GM21367 (cell line): Measurements from ENCODE around the gene SLC44A3.

Source experiments
- ATAC-seq: cut with Tn5 transposase; IDR thresholded peaks from one replicate; pipeline ENCODE4 v1.9.1; 2021; ENCODE audit not compliant: unreplicated experiment

SLC44A3 gene

DNA sequence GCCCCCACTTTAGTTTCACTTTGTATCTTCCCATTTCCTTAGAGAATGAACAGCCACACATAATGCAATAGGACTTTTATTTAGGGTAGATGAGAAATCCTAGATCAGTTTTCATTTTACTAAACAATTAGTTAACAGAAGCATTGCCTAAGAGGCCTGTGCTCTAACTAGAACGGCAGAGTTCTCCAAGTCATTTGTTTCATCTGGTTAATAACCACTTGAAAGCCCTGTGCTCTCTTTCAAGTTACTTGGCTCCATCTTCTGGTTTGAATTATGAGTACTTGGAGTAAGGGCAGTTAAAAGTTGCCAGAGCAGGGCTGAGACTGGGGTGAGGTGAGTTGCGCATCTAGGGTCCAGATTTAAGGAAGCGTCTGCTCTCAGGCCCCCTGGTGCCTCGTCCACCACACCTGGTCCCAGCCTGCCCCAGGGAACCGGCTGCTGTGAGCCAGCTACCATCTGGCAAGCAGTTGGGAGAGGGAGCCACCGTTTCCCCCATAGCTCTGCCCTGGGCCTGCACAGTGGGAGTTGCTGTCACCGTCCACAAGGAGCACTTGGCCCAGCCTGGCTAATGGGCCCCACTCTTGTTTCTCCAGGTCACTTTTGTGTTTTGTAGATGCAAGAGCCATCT is 18.1 kb upstream of the SLC44A3 start:
- ATAC-seq = peak; percentile 74

GRCh38 chr1:94803106-94803505 is 17.1 kb upstream of the SLC44A3 start:
- no peak for ATAC-seq

- no peak for ATAC-seq
Measured at GRCh38 chr1:94803517-94804441, 16.4 kb upstream of the SLC44A3 start.

DNA sequence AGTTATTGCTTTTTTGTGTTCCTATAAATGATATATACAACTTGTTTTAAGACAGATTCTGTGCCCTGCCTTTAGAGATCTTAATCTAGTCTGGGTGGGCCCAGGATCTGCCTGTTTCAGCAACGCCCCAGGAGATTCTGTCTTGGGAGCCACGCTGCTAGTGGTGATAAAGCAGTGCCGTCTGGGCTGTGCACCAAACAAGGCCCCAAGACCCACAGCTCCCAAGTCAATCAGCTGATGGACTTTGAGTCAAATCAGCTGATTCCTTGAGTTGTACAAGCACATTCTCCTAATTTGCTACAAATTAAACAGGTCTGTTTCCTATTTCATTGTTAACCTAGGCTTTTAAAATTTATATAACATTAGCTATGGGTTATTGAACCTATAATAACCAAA is 15.7 kb upstream of the SLC44A3 start:
- no peak for ATAC-seq

GRCh38 chr1:94805912-94806311 is 14.2 kb upstream of the SLC44A3 start:
- peak; percentile 68 for ATAC-seq

- ATAC-seq = no peak
Measured at GRCh38 chr1:94806441-94806871, 13.7 kb upstream of the SLC44A3 start.

DNA sequence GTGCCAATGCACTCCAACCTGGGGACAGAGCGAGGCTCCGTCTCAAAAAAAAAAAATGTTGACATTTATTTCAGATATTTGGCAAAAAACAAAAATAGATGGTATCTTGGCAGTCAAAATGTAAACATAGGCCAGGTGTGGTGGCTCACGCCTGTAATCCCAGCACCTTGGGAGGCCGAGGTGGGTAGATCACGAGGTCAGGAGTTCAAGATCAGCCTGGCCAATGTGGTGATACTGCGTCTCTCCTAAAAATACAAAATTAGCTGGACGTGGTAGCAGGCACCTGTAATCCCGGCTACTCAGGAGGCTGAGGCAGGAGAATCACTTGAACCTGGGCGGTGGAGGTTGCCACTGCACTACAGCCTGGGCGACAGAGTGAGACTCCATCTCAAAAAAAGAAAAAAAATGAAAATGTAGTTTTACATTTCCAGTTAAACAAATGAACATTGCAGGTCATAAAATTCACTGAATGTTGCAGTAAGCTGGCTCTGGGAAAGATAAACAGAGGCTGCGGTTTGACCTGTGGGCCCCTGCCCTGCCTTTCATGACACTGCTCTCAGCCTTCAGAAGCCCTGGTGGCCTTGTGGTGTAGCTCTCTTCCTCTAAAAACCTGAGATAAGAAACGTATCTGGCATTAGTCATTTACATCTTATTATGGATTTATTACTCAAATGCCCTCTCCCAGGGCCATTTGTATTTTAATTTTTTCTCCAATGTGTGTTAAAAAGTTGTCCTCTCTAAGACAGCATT is 12.2 kb upstream of the SLC44A3 start:
- no peak for ATAC-seq

DNA sequence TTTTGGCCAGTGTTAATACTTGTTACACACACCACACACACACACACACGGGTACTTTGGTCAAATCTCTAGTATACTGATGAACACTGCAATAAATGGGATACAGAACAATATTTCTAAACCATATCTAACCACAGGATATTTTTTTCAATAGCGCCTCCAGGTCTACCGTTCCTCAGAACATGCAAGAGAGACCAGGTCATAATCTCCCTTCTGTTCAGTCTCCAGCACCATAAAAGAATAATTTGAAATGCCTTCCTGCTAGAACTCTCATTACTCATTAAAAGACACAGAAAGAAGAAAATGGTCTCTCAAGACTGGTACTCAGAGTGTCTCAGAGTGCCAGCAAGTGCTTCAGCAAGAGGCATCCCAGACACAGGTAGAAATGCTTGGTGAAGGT is 11.5 kb upstream of the SLC44A3 start:
- no peak for ATAC-seq

DNA sequence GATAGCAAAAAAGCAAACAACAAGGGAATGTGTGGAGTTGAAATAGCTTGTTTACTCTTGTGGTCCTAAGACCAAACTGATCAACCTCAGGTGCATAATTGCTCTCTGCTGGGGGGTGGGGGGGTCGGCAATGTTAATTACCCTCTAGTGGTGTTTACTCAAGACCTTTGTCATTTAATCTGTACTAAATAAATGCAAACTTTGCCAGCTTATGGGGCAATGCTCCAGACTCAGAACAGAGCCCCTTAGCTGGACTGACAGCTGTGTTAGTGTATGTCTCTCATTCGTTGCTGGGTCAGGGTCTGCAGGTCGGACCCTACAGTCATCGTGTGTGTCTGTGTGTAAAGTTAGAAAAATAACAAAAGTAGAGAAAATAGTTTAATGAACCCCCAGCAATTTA is 7.2 kb upstream of the SLC44A3 start:
- no peak for ATAC-seq

DNA sequence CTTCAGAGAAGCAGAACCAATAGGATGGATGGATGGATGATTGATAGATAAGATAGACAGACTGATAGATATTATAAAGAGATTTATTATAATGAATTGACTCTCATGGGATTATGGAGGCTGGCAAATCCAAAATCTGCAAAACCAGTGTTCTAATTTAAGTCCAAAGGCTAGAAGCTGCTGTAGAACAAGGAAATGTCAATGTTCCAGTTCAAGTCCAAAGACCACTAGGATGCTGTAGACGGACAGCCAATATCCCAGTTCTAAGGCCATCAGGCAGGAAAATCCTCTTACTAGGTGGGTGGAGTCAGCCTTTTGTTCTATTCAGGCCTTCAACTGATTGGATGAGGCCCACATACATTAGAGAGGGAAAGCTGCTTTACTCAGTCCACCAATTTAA is 4.1 kb upstream of the SLC44A3 start:
- ATAC-seq = no peak

DNA sequence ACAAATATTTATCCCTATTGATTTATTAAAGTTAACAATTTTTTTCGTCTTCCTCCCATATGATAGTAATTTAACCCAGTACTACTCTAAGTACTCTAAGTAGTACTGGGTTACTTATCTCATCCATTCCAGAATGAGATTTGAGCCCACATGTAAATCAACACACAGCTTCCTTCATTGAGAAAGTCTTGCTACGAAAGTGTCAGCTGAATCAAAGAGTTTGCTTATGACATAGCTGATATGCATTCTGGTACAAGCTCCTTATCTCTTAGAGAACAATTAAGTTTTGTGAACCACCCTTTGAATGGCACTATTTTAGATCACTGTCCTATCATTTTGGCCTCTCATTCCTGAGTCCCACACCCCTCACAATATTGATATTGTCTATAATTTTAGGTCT is 2.4 kb upstream of the SLC44A3 start:
- no peak for ATAC-seq

DNA sequence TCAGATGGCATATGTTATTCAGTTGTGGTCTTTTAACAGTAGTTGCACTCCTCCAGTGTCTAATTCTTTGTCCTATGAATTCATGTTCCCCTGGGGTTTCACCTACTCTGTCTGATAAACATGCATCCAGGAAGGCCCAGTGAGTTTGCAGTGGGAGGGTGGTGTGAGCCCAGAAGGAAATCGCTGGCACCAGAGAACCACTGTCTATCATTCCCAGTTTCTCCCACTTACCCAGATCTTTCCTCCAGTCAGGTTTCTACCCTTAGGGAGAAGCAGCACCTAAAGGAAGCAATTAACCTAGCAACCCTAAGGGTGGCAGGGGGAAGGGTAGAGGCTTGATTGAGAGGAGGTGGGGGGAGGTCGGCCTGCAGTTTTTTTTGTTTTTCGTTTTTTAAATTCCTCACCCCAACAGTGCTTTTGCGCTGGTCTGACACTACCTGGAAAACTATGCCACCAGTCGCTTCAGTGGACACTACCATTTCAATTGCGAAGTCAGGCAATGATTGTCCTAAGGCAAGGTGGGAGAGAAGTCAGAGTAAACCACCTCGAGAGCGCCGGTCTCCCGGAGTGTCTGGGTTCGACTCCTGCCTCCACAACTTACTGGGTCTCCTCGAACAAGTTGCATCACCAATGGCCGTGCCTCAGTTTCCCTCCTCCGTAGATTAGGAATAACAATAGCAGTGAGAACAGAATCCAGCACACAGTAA is 766 bp upstream of the SLC44A3 start:
- no peak for ATAC-seq

DNA sequence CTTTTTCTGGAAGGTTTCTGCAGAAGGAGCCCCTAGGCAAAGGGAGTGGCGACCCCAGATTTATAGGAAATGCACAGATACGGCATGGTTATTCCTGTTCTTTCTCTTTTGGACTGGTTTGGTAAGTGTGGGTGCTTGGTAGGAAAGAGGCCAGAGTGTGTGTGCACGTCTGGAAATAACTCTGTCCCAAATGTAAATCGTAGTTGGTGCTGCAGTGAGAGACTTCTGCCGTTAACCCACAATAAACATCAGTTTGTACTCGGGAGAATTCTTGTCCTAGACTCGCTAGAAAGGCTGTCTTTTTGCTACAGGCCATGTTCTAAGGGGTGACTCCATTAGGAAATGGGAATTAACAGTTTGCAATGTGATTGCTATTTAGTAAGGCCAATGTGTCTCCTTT is 779 bp downstream of the SLC44A3 start:
- ATAC-seq = no peak

GRCh38 chr1:94821636-94822305 is 1.6 kb downstream of the SLC44A3 start:
- ATAC-seq = no peak

GRCh38 chr1:94823116-94823515 is 3.0 kb downstream of the SLC44A3 start:
- no peak for ATAC-seq

GRCh38 chr1:94825936-94826335 is 5.8 kb downstream of the SLC44A3 start:
- ATAC-seq = no peak

GRCh38 chr1:94827434-94827833 is 7.3 kb downstream of the SLC44A3 start:
- no peak for ATAC-seq

GRCh38 chr1:94828251-94828650 is 8.1 kb downstream of the SLC44A3 start:
- no peak for ATAC-seq

DNA sequence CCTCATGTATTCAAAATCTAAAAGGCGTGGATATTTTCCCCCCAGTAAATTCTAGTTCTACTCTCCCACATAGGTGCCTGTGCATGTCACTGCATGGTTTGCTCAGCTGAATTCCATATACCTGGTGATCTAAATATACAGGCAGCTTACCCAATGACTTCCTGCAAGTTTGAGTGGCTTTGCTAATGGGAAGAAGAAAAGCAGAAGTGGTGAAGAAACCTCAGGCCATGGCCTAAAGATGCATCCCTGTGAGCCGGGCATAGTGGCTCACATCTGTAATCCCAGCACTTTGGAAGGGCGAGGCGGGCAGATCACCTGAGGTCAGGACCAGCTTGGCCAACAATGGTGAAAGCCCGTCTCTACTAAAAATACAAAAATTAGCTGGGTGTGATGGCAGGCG is 11.5 kb downstream of the SLC44A3 start:
- no peak for ATAC-seq

DNA sequence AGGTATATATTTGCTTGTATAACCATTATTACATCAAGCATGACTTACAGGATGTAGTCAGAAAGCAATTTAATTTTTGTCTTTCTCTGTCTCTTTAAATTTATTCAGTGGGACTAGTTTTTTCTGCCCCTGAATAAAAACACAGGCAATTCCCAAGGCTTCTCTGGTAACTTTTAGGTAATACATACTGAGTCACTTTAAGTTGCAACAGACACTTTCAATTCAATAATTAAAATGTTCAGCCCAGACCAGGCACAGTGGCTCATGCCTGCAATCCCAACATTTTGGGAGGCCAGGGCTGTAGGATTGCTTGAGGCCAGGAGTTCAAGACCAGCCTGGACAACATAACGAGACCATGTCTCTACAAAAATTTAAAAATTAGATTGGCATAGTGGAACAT is 12.3 kb downstream of the SLC44A3 start:
- no peak for ATAC-seq
